ENCODE measurements around the gene JMJD1C. TPM values are rescaled to one million over a fixed set of nuclear protein-coding genes. Genes with fewer than 3 reads are reported as not detected.

The JMJD1C gene
- total and polyA plus RNA-seq, 8 donors, result 25.6 to 56.9 (median 36.7) TPM

DNA sequence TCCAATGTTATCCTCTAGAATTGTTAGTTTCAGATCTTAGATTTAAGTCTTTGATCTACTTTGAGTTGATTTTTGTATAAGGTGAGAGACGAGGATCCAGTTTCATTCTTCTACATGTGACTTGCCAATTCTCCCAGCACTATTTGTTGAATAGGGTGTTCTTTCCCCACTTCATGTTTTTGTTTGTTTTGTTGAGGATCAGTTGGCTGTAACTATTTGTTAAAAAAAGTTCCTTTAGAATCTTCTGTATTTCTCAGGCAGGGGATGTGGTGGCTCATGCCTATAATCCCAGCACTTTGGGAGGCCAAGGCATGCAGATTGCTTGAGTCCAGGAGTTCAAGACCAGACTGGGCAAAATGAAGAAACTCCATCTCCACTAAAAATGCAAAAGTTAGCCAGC is 151.8 kb downstream of the JMJD1C start:
- ATAC-seq, result no peak
- no peak overlapping the region for H3K27ac ChIP-seq
- no peaks in the 10 kb centered on the region for H3K4me1 ChIP-seq
- H3K4me3 ChIP-seq, result no peak overlapping the region
- H3K36me3 ChIP-seq, result no peaks in the 10 kb centered on the region
- no peaks in the 10 kb centered on the region for H3K9me3 ChIP-seq
- no peaks in the 10 kb centered on the region for H3K27me3 ChIP-seq
- 80 to 85% methylated on average over 1 of the region's 1 CpG for WGBS, 2 donors
- DNase-seq, result no peak
- intact Hi-C loops (cut with DNase I), result no loop called here
- FAIRE-seq, result no peak
- TF ChIP-seq, protein P1, sequence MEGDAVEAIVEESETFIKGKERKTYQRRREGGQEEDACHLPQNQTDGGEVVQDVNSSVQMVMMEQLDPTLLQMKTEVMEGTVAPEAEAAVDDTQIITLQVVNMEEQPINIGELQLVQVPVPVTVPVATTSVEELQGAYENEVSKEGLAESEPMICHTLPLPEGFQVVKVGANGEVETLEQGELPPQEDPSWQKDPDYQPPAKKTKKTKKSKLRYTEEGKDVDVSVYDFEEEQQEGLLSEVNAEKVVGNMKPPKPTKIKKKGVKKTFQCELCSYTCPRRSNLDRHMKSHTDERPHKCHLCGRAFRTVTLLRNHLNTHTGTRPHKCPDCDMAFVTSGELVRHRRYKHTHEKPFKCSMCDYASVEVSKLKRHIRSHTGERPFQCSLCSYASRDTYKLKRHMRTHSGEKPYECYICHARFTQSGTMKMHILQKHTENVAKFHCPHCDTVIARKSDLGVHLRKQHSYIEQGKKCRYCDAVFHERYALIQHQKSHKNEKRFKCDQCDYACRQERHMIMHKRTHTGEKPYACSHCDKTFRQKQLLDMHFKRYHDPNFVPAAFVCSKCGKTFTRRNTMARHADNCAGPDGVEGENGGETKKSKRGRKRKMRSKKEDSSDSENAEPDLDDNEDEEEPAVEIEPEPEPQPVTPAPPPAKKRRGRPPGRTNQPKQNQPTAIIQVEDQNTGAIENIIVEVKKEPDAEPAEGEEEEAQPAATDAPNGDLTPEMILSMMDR (IDR thresholded peaks at IDR 0.05), result no peak

DNA sequence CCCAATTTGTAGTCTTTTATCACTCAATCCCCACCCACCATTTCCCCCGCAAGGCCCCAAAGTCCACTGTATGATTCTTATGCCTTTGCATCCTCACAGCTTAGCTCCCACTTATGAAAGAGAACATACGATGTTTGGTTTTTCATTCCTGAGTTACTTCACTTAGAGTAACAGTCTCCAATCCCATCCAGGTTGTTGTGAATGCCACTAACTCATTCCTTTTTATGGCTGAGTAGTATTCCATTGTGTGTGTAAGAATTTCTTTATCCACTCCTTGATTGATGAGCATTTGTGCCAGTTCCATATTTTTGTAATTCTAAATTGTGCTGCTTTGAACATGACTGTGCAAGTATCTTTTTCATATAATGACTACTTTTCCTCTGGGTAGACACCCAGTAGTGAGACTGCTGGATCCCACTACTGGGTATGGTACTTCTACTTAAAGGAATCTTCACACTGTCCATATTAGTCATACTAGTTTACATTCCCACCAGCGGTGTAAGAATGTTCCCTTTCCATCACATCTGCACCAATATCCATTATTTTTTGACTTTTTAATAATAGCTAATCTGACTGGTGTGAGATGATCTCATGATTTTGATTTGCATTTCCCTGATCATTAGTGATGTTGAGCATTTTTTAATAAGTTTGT is 152.6 kb downstream of the JMJD1C start:
- H3K4me3 ChIP-seq, result no peak overlapping the region
- TF ChIP-seq, protein P1 (IDR thresholded peaks at IDR 0.05), result no peak
- no peak overlapping the region for H3K27ac ChIP-seq
- DNase-seq (no peak), ATAC-seq (no peak), FAIRE-seq (no peak)
- H3K4me1 ChIP-seq, result no peaks in the 10 kb centered on the region
- no peaks in the 10 kb centered on the region for H3K9me3 ChIP-seq
- WGBS, 2 donors, result 98 to 100% methylated on average over 3 of the region's 3 CpGs
- no peaks in the 10 kb centered on the region for H3K36me3 ChIP-seq
- H3K27me3 ChIP-seq, result no peaks in the 10 kb centered on the region
- intact Hi-C loops (cut with DNase I), result no loop called here

DNA sequence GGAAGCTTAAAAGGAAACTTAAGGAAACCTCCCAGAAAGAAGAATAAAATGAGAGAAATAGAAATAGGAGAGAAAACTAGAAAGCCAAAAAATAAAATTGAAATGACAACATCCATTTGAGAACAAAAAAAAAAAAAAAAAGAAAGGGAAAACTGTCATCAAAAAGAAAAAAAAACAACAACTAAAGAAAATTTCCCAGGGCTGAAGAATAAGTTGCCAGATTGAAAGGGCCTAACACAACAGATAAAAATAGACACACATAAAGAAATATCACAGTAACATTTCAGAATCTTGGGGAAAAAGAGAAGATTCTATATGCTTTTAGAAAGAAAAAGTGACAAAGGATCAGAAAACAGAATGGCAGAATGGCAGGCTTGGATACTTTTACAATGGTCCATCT is 157.1 kb downstream of the JMJD1C start:
- H3K4me3 ChIP-seq, result no peak overlapping the region
- TF ChIP-seq, protein P1 (IDR thresholded peaks at IDR 0.05), result no peak
- DNase-seq (no peak), FAIRE-seq (no peak), ATAC-seq (no peak)
- no peaks in the 10 kb centered on the region for H3K36me3 ChIP-seq
- H3K27ac ChIP-seq, result no peak overlapping the region
- H3K9me3 ChIP-seq, result no peaks in the 10 kb centered on the region
- intact Hi-C loops (cut with DNase I), result no loop called here
- no peaks in the 10 kb centered on the region for H3K27me3 ChIP-seq
- no peaks in the 10 kb centered on the region for H3K4me1 ChIP-seq

DNA sequence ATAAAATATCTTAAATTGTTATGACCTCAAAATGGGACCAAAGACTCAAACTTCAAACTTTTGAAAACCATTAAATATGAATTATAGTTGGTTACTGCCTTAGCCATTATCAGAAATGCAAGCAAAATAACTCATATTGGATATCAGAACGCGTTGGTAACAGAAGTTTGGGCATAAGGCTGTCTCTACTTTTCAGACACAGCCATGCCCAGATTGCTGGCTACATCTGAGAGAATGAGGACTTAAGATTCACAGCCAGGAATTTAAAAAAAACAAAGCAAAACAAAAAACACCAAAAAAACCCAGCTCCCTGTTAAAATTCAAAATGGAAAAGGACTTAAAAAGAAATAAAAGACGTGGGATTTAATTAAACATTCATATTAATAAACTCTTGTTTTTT is 161.6 kb downstream of the JMJD1C start:
- Histone ChIP-seq H3K27ac (no peak overlapping the region), H3K9me3 (no peaks in the 10 kb centered on the region), H3K27me3 (no peaks in the 10 kb centered on the region), H3K36me3 (no peaks in the 10 kb centered on the region), H3K4me1 (peaks cover 0 to 8% (median 0%) of the 10 kb centered on the region in 3 donors), H3K4me3 (no peak overlapping the region)
- TF ChIP-seq, protein P1 (IDR thresholded peaks at IDR 0.05), result no peak
- intact Hi-C loops (cut with DNase I), result no loop called here
- no peak for ATAC-seq
- WGBS, 2 donors, result 86 to 89% methylated on average over 3 of the region's 3 CpGs
- FAIRE-seq, result no peak
- DNase-seq, result no peak

DNA sequence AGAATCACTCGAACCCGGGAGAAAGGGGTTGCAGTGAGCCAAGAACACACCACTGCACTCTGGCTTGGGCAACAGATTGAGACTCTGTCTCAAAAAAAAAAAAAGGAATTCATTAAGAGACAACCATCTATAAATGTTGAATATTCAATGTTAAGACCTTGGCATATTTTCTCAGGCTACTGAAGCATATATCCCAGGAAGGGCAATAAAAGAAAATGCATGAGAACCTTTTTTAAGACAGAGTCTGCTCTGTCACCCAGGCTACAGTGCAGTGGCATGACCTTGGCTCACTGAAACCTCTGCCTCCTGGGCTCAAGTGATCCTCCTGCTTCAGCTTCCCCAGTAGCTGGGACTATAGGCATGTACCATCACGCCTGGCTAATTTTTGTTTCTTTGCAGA is 165.0 kb downstream of the JMJD1C start:
- TF ChIP-seq, protein P1 (IDR thresholded peaks at IDR 0.05), result no peak
- FAIRE-seq (no peak), DNase-seq (no peak), ATAC-seq (no peak)
- intact Hi-C loops (cut with DNase I), result no loop called here
- 88 to 92% methylated on average over 3 of the region's 3 CpGs for WGBS, 2 donors
- no peaks in the 10 kb centered on the region for H3K27me3 ChIP-seq
- H3K4me3 ChIP-seq, result no peak overlapping the region
- H3K27ac ChIP-seq, result no peak overlapping the region
- no peaks in the 10 kb centered on the region for H3K9me3 ChIP-seq
- peaks cover 0 to 8% (median 0%) of the 10 kb centered on the region in 3 donors for H3K4me1 ChIP-seq
- no peaks in the 10 kb centered on the region for H3K36me3 ChIP-seq

Data from pancreas (tissue), 10 donors.